ENCODE results near the gene ASPSCR1. TPM values are rescaled to one million over a fixed set of nuclear protein-coding genes. Genes with fewer than 3 reads are reported as not detected.

The ASPSCR1 gene
- total RNA-seq, 1 experiment from 2014 or later: 51.0 TPM

GRCh38 chr17:82065638-82066303 lies 88.3 kb downstream of the ASPSCR1 start, which contains the start of gene DUS1L:
TSS of gene DUS1L (minus strand) at chr17:82065804. CDS start at chr17:82065059, 745 bp downstream.
- ATAC-seq (peak; percentile 71), DNase-seq (ENCODE audit: low read depth, low spot score) (no peak)
- ChIA-PET RAD21 (ENCODE audit: low non-redundant PET in 1 of 2, low total read pairs in 2 of 2, uncharacterized antibody in 2 of 2, unreplicated experiment in 2 of 2) (no interaction called here), POLR2A (no interaction called here), CTCF (no interaction called here)
- Histone ChIP-seq H3K36me3 (ENCODE audit: control insufficient read depth in 1 of 2, insufficient read depth in 2 of 2, low read length in 2 of 2) (peaks cover 14 to 34% of the 10 kb centered on the region in 2 experiments; a peak in 3 of 4 replicates), H3K4me1 (ENCODE audit: control insufficient read depth in 1 of 2, insufficient read depth in 2 of 2, low read length in 2 of 2) (peaks cover 11 to 22% of the 10 kb centered on the region in 2 experiments; a peak in 3 of 4 replicates), H2AFZ (ENCODE audit: low read depth, low read length, poor library complexity, severe bottlenecking) (peak within 1 kb of the TSS; percentile 68), H3K4me3 (replicated peaks in 1 of 2; ENCODE audit: low read depth in 1 of 2, low read length in 2 of 2) (peak within 1 kb of the TSS; percentile 96 to 100), H3K79me2 (ENCODE audit: insufficient read depth, low read length) (peaks cover 35% of the 10 kb centered on the region), H3K9me3 (ENCODE audit: control insufficient read depth in 1 of 2, insufficient read depth in 1 of 2, low read depth in 1 of 2, low read length in 2 of 2) (no peaks in the 10 kb centered on the region), H4K20me1 (ENCODE audit: insufficient read depth) (no peaks in the 10 kb centered on the region), H3K9ac (ENCODE audit: low read length) (peak within 1 kb of the TSS; percentile 100), H3K27ac (ENCODE audit: low read depth, low read length) (peak within 1 kb of the TSS; percentile 89), H3K27me3 (ENCODE audit: insufficient read depth, low read length) (no peaks in the 10 kb centered on the region), H3K9me2 (ENCODE audit: insufficient read depth) (no peaks in the 10 kb centered on the region), H3K4me2 (ENCODE audit: low read length) (peak within 1 kb of the TSS; percentile 100)
- intact Hi-C loops (cut with micrococcal nuclease): no loop called here
- TSS peak; percentile 81 for BruUV-seq (replicated peaks)
- TF ChIP-seq EGR1 (IDR thresholded peaks at IDR 0.05; ENCODE audit: low read depth) (no peak), ZBTB33 (IDR thresholded peaks at IDR 0.05; ENCODE audit: extremely low read depth, insufficient replicate concordance, low read length) (no peak), EZH2phosphoT487 (IDR thresholded peaks at IDR 0.05; ENCODE audit: borderline replicate concordance) (no peak), TCF7L2 (IDR thresholded peaks at IDR 0.05; ENCODE audit: borderline replicate concordance, extremely low read depth, insufficient read depth, insufficient read length) (peak; percentile 75), FOSL1 (IDR thresholded peaks at IDR 0.05; ENCODE audit: low read depth) (no peak), POLR2AphosphoS5 (IDR thresholded peaks at IDR 0.05; ENCODE audit: low read depth, low read length) (peak; percentile 49; the same call in 1 of the 2 replicates), SP1 (IDR thresholded peaks at IDR 0.05; ENCODE audit: low read depth) (no peak; the same call in 1 of the 2 replicates), ELF1 (IDR thresholded peaks at IDR 0.05; ENCODE audit: borderline replicate concordance, low read depth) (no peak), SIN3A (IDR thresholded peaks at IDR 0.05; ENCODE audit: low read depth) (peak; percentile 80; the same call in 1 of the 2 replicates), CEBPB (IDR thresholded peaks at IDR 0.05; ENCODE audit: low read depth) (no peak), EZH2 (IDR thresholded peaks at IDR 0.05) (no peak), YY1 (IDR thresholded peaks at IDR 0.05; ENCODE audit: extremely low read depth, insufficient replicate concordance, low read depth, low read length) (peak; percentile 88), SRF (IDR thresholded peaks at IDR 0.05; ENCODE audit: low read depth) (no peak; the same call in 1 of the 2 replicates), CBX3 (IDR thresholded peaks at IDR 0.05; ENCODE audit: low read depth) (no peak), JUND (IDR thresholded peaks at IDR 0.05) (no peak), RAD21 (IDR thresholded peaks at IDR 0.05; ENCODE audit: low read depth) (no peak), POLR2A (IDR thresholded peaks at IDR 0.05; ENCODE audit: borderline replicate concordance, extremely low read depth, insufficient read depth, insufficient read length) (peak; percentile 87), ZNF274 (IDR thresholded peaks at IDR 0.05; ENCODE audit: low read depth, low read length) (no peak), ZFX (IDR thresholded peaks at IDR 0.05) (peak; percentile 99)
- TF ChIP-seq, protein P1, sequence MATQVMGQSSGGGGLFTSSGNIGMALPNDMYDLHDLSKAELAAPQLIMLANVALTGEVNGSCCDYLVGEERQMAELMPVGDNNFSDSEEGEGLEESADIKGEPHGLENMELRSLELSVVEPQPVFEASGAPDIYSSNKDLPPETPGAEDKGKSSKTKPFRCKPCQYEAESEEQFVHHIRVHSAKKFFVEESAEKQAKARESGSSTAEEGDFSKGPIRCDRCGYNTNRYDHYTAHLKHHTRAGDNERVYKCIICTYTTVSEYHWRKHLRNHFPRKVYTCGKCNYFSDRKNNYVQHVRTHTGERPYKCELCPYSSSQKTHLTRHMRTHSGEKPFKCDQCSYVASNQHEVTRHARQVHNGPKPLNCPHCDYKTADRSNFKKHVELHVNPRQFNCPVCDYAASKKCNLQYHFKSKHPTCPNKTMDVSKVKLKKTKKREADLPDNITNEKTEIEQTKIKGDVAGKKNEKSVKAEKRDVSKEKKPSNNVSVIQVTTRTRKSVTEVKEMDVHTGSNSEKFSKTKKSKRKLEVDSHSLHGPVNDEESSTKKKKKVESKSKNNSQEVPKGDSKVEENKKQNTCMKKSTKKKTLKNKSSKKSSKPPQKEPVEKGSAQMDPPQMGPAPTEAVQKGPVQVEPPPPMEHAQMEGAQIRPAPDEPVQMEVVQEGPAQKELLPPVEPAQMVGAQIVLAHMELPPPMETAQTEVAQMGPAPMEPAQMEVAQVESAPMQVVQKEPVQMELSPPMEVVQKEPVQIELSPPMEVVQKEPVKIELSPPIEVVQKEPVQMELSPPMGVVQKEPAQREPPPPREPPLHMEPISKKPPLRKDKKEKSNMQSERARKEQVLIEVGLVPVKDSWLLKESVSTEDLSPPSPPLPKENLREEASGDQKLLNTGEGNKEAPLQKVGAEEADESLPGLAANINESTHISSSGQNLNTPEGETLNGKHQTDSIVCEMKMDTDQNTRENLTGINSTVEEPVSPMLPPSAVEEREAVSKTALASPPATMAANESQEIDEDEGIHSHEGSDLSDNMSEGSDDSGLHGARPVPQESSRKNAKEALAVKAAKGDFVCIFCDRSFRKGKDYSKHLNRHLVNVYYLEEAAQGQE (IDR thresholded peaks at IDR 0.05; ENCODE audit: low read depth): no peak
- TF ChIP-seq, protein P2, sequence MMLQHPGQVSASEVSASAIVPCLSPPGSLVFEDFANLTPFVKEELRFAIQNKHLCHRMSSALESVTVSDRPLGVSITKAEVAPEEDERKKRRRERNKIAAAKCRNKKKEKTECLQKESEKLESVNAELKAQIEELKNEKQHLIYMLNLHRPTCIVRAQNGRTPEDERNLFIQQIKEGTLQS (IDR thresholded peaks at IDR 0.05): no peak

Measured in HCT116 (cell line).